GM12801 (cell line): ENCODE results near the gene SHE.

Experiments
- TF ChIP-seq, protein P1 (sequence below): IDR thresholded peaks from one replicate; pipeline ENCODE4 v1.5.1; 2011; ENCODE audit warnings: control low read depth; ENCODE audit not compliant: insufficient read length; ENCODE audit errors: extremely low read depth

SHE gene

DNA sequence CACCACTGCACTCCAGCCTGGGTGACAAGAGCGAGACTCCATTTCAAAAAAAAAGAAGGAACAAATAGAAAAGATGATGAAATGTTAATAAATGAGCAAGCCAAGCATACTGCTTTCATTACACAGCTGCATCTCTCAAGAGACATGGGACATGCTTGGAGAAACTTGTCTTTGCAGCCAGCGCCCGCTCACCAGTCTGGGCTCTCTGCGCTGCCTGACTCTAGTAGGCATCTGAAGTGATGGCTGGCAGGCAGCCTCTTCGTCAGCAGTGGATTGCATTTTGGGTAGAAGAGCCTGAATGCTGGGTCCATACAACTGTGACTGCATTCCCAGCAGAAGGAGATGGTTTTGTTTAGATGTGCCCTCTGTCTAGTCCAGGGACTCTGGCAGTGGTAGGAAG, 49.1 kb downstream of the SHE start:
- TF ChIP-seq, protein P1, sequence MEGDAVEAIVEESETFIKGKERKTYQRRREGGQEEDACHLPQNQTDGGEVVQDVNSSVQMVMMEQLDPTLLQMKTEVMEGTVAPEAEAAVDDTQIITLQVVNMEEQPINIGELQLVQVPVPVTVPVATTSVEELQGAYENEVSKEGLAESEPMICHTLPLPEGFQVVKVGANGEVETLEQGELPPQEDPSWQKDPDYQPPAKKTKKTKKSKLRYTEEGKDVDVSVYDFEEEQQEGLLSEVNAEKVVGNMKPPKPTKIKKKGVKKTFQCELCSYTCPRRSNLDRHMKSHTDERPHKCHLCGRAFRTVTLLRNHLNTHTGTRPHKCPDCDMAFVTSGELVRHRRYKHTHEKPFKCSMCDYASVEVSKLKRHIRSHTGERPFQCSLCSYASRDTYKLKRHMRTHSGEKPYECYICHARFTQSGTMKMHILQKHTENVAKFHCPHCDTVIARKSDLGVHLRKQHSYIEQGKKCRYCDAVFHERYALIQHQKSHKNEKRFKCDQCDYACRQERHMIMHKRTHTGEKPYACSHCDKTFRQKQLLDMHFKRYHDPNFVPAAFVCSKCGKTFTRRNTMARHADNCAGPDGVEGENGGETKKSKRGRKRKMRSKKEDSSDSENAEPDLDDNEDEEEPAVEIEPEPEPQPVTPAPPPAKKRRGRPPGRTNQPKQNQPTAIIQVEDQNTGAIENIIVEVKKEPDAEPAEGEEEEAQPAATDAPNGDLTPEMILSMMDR: no peak

DNA sequence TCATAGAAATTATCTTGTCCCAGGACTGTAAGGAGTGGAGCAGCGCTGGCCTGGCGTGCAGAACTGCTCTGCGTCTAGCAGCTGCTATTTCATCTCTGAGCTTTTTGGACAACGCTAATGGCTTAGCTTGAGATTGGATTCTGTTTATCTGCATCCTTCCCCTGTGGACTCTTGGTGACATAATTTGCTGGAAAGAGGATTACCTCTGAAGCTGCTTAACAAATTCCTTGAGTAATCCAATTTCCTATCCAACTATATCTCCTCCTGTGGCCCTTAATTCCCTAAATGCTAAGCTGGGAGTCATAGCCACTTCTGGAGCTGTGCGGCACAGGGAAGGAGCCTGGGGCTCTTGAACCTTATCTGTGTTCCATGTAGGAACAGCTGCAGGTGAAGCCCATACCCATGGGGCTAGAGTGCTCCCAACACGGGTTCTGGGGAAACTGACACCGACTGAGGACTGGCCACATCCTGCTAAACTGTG, 53.8 kb downstream of the SHE start:
- TF ChIP-seq, protein P1: no peak

GRCh38 chr1:154446789-154447188, 55.4 kb downstream of the SHE start:
- TF ChIP-seq, protein P1: no peak

- TF ChIP-seq, protein P1: no peak
These were observed 55.9 kb downstream of the SHE start for GRCh38 chr1:154446292-154446691.

DNA sequence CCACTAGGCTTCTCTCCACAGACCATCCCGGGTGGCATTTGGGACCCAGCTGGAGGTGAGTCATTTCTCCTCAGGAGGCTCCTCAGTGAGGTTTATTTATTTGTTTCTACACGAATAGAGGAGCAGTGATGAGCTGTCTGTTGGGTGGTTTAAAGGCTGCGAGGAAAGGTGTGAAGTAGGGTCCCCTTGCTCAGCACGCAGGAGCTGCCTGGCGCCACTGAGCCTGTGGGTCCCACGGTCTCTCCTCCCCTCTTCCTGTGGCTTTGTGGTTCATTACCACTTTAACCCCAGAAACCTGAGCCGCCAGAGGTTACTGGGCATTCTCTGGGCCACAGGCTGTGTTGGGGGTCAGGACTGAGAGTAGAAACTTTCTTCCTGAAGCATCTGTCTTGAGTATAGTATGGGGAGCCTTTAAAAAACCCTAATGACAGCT, 57.2 kb downstream of the SHE start:
- TF ChIP-seq, protein P1: no peak

DNA sequence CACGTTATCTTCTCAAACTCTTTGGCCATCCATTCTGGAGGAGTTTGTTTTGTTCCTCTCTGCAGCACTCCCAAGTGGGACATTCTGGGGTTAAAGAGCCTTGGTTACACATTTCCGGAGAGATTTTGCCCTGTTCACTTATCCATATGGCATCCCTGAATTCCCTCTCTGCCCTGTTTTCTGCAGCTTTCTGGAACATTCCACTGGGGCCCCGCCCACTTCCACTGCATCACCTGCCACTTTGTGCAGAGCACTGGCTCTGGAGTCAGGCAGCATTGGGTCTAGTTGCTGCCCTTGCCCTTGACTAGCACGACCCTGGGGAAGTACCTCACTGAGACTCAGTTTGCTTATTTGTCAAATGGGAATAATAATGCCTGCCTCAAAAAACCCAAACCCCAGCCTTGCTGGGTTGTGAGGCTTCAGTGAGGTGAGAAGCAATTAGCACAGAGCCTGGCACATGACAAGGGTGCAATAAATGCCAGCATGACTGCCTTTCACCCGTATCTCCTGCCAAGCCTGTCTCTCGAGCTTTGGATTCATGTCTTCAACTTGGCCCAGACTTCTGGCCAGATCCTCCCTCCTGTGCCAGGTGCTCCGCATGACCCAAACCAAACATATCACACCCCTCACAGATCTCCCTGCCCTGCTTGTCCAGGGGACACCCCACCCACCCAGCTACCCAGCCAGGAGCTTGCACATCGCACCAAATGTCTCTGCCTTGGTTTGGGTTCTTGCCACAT, 58.8 kb downstream of the SHE start:
- TF ChIP-seq, protein P1: no peak

DNA sequence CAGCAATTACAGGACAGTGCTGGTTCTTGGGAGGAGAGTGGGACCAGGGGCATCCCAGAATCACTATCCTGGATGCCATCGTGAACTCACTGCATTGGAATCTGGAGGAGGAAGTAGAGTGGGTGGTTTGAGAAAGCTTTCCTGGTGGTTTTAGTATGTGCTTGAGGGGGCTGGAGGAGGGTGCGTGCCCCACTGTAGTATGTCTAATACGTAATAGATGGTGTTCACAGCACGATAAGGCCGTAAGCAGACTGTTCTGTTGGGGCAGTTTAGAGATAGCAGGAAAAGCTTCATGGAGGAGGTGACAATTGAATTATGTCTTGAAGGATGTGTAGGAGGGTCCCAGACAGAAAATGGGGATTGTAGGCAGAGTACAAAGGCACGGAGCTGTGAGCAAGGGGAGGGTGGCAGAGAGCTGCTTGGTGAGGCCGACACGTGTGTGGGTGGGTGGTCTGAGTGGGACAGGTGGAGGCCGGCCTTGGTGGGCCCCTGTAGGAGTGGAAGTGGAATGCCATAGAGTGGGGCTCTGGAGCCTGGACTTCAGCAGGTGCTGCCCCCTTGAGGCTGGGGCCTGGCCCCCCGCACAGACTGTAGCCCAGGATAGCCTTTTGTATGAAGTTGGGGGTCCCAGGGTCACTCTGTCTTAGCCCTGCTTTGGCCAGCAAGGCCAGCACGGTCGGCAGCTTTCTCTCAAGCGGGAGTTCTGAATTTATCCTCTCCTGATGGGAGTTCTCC, 60.0 kb downstream of the SHE start:
- TF ChIP-seq, protein P1: no peak
